Kidney capillary endothelial cell (primary cell): ENCODE data around the gene GALK1.

ENCODE experiments used
- DNase-seq: peaks from one replicate; pipeline ENCODE4 v3.0.0-alpha.2; 2018; ENCODE audit warnings: low spot score

GALK1 gene

GRCh38 chr17:75749545-75750389, 15.2 kb downstream of the GALK1 start:
- DNase-seq, result peak; percentile 65

GRCh38 chr17:75748706-75749105, 16.3 kb downstream of the GALK1 start:
- DNase-seq, result no peak

- no peak for DNase-seq
Observed at GRCh38 chr17:75743625-75744206, 21.3 kb downstream of the GALK1 start.

GRCh38 chr17:75742337-75742736, 22.7 kb downstream of the GALK1 start:
- no peak for DNase-seq

GRCh38 chr17:75740631-75741077, 24.3 kb downstream of the GALK1 start:
- DNase-seq, result no peak

- no peak for DNase-seq
Observed at GRCh38 chr17:75740215-75740614, 24.8 kb downstream of the GALK1 start.

- DNase-seq, result no peak
Observed at GRCh38 chr17:75739801-75740200, 25.2 kb downstream of the GALK1 start.

GRCh38 chr17:75739174-75739573, 25.8 kb downstream of the GALK1 start:
- DNase-seq, result no peak

- DNase-seq, result no peak
Observed at GRCh38 chr17:75738218-75738802, 26.7 kb downstream of the GALK1 start.

- no peak for DNase-seq
Observed at GRCh38 chr17:75737133-75737962, 27.6 kb downstream of the GALK1 start.

GRCh38 chr17:75736173-75736835, 28.7 kb downstream of the GALK1 start:
- no peak for DNase-seq

GRCh38 chr17:75734674-75735294, 30.2 kb downstream of the GALK1 start:
- DNase-seq, result no peak

GRCh38 chr17:75733471-75733870, 31.5 kb downstream of the GALK1 start:
- no peak for DNase-seq

GRCh38 chr17:75731716-75732498, 33.1 kb downstream of the GALK1 start:
- DNase-seq, result no peak

GRCh38 chr17:75731086-75731715, 33.8 kb downstream of the GALK1 start:
- DNase-seq, result no peak

GRCh38 chr17:75730065-75730464, 34.9 kb downstream of the GALK1 start:
- no peak for DNase-seq

GRCh38 chr17:75729351-75729750, 35.6 kb downstream of the GALK1 start:
- no peak for DNase-seq

GRCh38 chr17:75727391-75727790, 37.6 kb downstream of the GALK1 start:
- no peak for DNase-seq

- DNase-seq, result no peak
Observed at GRCh38 chr17:75725504-75725903, 39.5 kb downstream of the GALK1 start.
